ENCODE measurements around the gene PPRC1.
A peak's percentile ranks its signal among the peaks of the same experiment; 100 is the strongest.

- TF ChIP-seq POLR2A (IDR thresholded peaks at IDR 0.05) (peak in 2 of 3 donors; percentile 78 to 91), CTCF (IDR thresholded peaks at IDR 0.05 in 8 of 11, conservative IDR thresholded peaks at IDR 0.05 in 3 of 11) (peak in 3 of 11 experiments; percentile 22 to 32 (median 26))
These were observed 19.1 kb downstream of the PPRC1 start, which contains the start of gene NOLC1 for GRCh38 chr10:102151774-102152544.

Measured in spleen (tissue), 7 donors.